ENCODE measurements around the gene ATP2A1.

DNA sequence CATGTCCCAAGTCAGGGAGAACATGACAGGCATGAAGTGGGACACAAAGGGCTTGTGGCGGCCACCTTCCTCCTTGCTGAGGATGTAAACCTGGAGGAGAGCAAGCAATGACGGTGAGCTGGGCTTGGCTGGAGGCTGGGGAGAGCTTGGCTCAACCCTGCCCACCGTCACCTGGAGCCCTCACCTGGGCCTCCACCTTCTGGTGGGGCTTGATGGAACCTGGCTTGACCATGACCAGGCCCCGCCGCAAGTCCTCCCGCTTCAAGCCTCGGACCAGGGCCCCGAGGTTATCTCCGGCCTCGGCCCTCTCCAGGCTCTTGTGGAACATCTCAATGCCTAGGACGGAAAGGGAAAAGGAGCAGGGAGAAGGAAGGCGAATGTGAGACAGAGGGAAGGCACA lies 34.5 kb upstream of the ATP2A1 start:
- TF ChIP-seq, protein P1, sequence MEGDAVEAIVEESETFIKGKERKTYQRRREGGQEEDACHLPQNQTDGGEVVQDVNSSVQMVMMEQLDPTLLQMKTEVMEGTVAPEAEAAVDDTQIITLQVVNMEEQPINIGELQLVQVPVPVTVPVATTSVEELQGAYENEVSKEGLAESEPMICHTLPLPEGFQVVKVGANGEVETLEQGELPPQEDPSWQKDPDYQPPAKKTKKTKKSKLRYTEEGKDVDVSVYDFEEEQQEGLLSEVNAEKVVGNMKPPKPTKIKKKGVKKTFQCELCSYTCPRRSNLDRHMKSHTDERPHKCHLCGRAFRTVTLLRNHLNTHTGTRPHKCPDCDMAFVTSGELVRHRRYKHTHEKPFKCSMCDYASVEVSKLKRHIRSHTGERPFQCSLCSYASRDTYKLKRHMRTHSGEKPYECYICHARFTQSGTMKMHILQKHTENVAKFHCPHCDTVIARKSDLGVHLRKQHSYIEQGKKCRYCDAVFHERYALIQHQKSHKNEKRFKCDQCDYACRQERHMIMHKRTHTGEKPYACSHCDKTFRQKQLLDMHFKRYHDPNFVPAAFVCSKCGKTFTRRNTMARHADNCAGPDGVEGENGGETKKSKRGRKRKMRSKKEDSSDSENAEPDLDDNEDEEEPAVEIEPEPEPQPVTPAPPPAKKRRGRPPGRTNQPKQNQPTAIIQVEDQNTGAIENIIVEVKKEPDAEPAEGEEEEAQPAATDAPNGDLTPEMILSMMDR (IDR thresholded peaks at IDR 0.05), result no peak
- TF ChIP-seq NPAS2 (CRISPR knock-in tag; IDR thresholded peaks at IDR 0.05; ENCODE audit: borderline replicate concordance) (no peak), PBX3 (IDR thresholded peaks at IDR 0.05) (no peak), MAFK (IDR thresholded peaks at IDR 0.05; ENCODE audit: partially characterized antibody) (no peak), POLR2A (IDR thresholded peaks at IDR 0.05; ENCODE audit: low read length) (no peak), FOXS1 (CRISPR knock-in tag; IDR thresholded peaks at IDR 0.05) (no peak)
